Measurements from ENCODE around the gene SEZ6L.

- no peak for TF ChIP-seq CTCF (IDR thresholded peaks at IDR 0.05; ENCODE audit: insufficient read depth, low read depth, low read length)
- TF ChIP-seq EZH2 (IDR thresholded peaks at IDR 0.05; ENCODE audit: insufficient read depth, low read length), result no peak
Observed at GRCh38 chr22:26246552-26246951, 77.3 kb downstream of the SEZ6L start.
